Hematopoietic multipotent progenitor cell treated with erythropoietin and hydrocortisone succinate and interleukin-3 and kit ligand, for 17 days (in vitro differentiated cells): ENCODE measurements around the gene SSTR4.
"Not testable (repeated sequence)": the region's sequence is repeated elsewhere in the genome, so short reads cannot be mapped to it uniquely, and the experiment has no call there.

ENCODE experiments used
- DNase-seq: peaks from one replicate; pipeline ENCODE4 v3.0.0-alpha.2; 2015; ENCODE audit warnings: low spot score

Gene SSTR4

GRCh38 chr20:23034721-23035671 lies at the start of gene SSTR4:
Gene SSTR4, plus strand, starts transcription at chr20:23035312. Its CDS starts 172 bp downstream, at chr20:23035484.
- DNase-seq, result no peak

GRCh38 chr20:22986601-22987000 lies 48.5 kb upstream of the SSTR4 start:
- no peak for DNase-seq

GRCh38 chr20:22991424-22991823 lies 43.7 kb upstream of the SSTR4 start:
- DNase-seq, result not testable (repeated sequence)

GRCh38 chr20:22993823-22994222 lies 41.3 kb upstream of the SSTR4 start:
- DNase-seq, result no peak

DNA sequence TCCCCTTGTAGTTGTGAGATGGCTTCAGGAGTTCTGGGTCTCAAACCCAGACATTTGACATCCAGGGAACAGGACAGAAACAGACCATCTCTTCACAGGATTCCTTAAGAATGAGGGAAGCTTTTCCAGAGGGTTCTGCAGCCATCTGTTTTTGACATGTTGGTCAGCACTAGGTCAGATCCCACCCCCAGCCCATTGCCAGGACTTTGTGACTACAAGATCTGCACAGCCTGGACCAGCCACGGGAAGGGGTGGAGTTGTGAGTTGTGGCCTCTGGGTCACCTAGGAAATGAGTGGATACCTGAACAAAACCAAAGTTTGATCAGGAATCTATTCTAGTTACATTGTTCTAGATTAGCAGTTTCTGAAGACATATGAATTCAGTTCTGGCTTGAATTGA lies 39.2 kb upstream of the SSTR4 start:
- DNase-seq, result no peak

GRCh38 chr20:22998476-22998875 lies 36.6 kb upstream of the SSTR4 start:
- no peak for DNase-seq

DNA sequence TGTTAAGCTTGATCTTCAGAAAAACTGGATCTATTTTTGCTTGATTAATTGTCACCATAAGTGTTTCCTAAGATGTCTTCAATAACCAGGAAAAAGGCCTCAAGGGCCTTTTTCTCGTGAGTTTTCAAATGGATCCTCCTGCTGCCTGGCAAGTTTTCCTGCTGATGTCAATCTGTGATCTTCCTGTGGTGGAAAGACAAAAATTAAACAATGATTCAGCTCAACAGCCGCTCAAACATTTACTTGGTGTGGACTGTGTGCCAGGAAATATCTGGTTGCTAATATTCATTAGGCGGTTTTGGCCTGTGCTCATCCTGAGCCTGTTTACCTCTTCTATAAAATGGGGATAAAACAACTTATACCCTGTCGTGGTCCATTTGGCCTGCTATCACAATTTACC lies 35.4 kb upstream of the SSTR4 start:
- DNase-seq, result no peak

DNA sequence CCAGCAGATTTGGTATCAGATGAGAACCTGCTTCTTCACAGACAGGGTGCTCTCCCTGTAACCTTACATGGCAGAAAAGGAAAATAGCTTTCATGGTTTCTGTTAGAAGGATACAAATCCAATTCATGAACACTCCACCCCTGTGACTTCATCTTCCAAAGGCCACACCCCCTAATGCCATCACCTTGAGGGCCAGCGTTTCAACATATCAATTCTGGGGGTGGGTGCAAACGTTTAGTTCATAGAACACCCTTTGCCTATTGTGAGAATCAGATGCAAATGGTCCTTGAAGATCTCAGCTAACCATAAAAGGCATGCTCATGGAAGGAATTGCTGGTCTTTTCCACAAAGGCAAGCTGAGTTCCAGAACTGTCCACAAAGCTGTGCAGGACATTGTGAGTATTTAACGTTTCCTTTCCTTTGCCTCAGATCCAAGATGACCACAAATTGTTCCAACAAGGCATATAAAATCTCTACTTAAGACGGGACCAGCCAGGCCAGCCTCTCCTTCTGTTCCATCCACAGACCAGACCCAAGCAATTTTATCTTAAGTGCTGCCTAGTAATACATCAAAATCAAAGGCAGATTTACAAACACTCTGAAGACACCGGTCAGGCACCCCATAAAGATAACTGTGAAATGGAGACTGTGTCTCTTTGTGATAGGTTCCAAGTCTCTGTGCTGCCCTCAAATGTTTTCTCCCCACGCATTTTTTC lies 34.7 kb upstream of the SSTR4 start:
- no peak for DNase-seq

DNA sequence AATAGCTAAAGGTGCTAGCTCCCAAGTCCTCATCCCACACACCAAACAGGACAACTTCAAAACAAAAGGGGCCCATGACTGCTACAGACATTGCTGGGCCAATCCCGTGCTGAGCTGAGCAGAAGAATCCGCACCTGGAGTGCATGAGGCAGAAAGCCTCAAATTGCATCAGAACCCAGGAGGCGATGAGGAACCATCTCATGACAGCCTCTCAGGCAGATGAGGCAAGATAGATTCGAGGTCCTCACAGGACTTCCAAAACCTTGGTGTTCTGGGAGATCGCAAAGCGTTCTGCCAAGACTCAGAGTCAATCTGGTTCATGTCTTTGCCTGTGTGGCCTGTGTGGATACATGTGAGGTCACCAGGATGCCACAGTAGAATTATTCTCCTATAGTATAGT lies 32.8 kb upstream of the SSTR4 start:
- no peak for DNase-seq

DNA sequence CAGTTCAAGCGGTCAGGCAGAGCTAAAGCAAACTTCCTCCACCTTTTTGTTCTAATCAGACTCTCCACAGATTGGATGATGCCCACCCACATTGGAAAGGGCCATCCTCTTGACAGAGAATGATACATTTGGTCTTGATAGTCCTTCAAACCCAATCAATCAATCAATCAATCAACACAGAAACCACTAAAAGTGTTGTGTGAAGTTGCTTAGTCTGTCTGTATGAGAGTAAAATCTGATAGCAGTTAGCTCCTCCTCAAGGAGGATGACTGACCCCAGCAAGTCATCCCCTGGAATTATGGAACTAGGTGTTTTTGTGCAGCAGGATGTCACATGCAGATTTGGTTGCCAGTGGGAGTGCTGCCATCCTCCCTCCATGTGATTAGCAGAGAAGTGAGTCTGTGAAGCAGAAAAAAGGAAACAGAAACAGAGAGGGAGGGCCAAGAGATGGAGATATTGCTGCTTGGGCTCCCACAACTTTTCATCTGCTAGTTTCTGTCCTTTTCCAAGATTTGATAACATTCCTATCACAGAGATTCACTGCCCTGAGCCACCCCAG lies 32.0 kb upstream of the SSTR4 start:
- DNase-seq, result no peak

GRCh38 chr20:23003881-23004460 lies 31.1 kb upstream of the SSTR4 start:
- DNase-seq, result no peak

GRCh38 chr20:23005776-23006175 lies 29.3 kb upstream of the SSTR4 start:
- DNase-seq, result no peak

- no peak for DNase-seq
Observed at GRCh38 chr20:23007462-23007861, 27.6 kb upstream of the SSTR4 start.

GRCh38 chr20:23007886-23008655 lies 27.0 kb upstream of the SSTR4 start:
- DNase-seq, result no peak

GRCh38 chr20:23008667-23009066 lies 26.4 kb upstream of the SSTR4 start:
- no peak for DNase-seq

GRCh38 chr20:23009636-23010035 lies 25.5 kb upstream of the SSTR4 start:
- no peak for DNase-seq

DNA sequence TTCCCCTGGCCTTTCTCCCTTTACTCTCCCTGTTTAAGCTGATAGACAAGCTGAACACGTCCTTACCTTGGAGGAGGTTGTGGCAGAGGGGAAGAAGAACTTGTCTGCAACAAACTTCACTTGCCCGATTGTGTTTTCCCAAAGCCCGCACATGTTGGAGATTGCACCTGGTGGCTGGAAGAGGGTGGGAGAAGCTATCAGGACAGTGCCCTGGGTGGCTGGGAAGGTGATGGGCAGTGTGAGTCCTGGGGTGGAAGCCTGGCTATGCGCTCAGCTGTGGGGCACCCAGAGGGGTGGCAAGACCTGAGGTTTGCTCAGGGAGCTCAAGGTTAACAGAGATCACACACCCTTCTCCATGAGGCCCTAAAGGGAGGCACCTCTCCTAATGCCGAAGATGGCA lies 25.0 kb upstream of the SSTR4 start:
- DNase-seq, result no peak

DNA sequence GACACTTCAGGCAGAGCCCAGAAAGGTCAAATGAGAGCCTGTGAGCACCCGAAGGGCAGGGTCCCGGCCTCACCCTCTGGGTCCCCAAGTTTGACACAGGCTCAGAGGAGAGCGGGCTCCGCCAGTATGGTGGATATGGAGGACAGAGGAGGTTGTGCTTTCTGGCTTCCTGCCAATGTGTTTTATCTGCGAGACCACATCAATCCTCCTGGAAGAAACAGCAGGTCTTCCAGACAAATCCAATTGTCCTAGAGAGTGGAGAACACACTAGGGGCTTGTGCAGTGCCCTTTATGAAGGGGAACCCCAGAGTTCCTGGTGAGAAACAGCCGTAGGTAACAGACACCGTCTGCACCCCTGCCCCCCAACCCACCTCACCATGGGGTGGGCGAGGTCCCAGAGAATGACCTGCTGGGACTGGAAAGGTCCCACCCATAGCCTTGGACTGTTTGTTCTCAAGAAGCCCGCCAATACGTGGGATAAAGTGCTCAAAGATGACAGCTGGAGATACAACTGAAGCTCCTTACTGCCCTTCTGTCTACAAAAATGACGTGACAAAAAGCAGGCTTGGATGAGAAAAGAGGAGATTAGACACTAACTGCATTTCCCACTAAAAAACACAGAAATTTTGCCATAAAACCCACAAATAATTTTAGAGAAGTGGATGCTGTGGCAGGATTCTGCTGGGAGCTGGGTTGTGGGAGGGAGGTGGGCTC lies 23.9 kb upstream of the SSTR4 start:
- DNase-seq, result no peak

- DNase-seq, result no peak
Observed at GRCh38 chr20:23013429-23013828, 21.7 kb upstream of the SSTR4 start.

DNA sequence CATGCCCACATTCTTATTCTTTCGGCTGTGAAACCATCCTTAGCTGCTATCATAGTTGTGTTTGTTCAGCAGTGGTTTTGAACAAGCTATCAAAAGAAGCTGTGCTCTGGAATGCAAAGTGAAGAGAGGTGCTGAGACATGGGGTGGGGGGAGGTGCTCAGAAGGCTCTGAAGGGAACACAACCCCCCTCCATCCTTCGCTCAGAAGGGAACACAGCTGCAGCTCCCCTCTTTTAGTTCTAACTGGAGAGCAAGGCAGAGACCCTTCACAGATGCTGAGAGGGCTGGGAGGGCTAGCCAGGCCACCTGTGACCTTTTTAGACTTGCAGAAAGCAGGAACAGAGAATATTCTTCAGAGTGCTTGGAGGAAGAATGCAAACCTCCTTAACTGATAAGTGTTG lies 17.6 kb upstream of the SSTR4 start:
- DNase-seq, result no peak

- no peak for DNase-seq
Observed at GRCh38 chr20:23018432-23018831, 16.7 kb upstream of the SSTR4 start.
